Panc1 (cell line): Measurements from ENCODE around the gene NAALAD2. TPM values are rescaled to one million over a fixed set of nuclear protein-coding genes. Genes with fewer than 3 reads are reported as not detected.

Source experiments
- ATAC-seq: fragments of 200-7000 bp; cut with Tn5 transposase; 2 replicates; pipeline ENCODE4 v1.9.1; 2020; ENCODE audit warnings: mild to moderate bottlenecking, moderate library complexity
- BruUV-seq: library from RNA; stranded (reverse); fragments of 400-500 nt; replicated peaks from 2 replicates; lab custom pipeline; 2021; lab: Mats Ljungman, UMichigan
- CTCF ChIA-PET: fragments of 300-600 bp; sonication (Branson Sonifier 250); formaldehyde crosslinking; loops from one replicate; lab custom pipeline; 2022; ENCODE audit warnings: antibody characterized with exemption; lab: Charles Lee
- POLR2A ChIA-PET: fragments of 300-600 bp; sonication (Branson Sonifier 250); formaldehyde crosslinking; loops from one replicate; lab custom pipeline; 2022; ENCODE audit warnings: antibody characterized with exemption; lab: Charles Lee
- DNase-seq: peaks from one replicate; pipeline ENCODE4 v3.0.0-alpha.2; 2010; ENCODE audit warnings: low read depth, low spot score
- H3K27ac ChIP-seq: 2 replicates; pipeline ENCODE4 v1.5.1; 2011; ENCODE audit warnings: mild to moderate bottlenecking, low read length, inconsistent platforms
- H3K27me3 ChIP-seq: fragments of 200-500 bp; sonication (Bioruptor generic); 2 replicates; pipeline ENCODE4 v1.6.0; 2014; ENCODE audit warnings: low read length, inconsistent platforms; ENCODE audit not compliant: control insufficient read depth, insufficient read depth
- H3K36me3 ChIP-seq: fragments of 200-500 bp; sonication (Bioruptor generic); 2 replicates; pipeline ENCODE4 v1.5.1; 2014; ENCODE audit warnings: inconsistent platforms, mild to moderate bottlenecking, low read length, moderate library complexity; ENCODE audit not compliant: control insufficient read depth, insufficient read depth
- H3K4me1 ChIP-seq: 2 replicates; pipeline ENCODE4 v1.5.1; 2011; ENCODE audit warnings: inconsistent platforms, mild to moderate bottlenecking, low read length, moderate library complexity; ENCODE audit not compliant: control insufficient read depth, insufficient read depth
- H3K4me3 ChIP-seq, 2 experiments: 2 replicates each; pipeline ENCODE4 v1.5.1; 2011 to 2012; ENCODE audit warnings: low read depth in 2 of 2, low read length in 2 of 2, mild to moderate bottlenecking in 2 of 2, inconsistent platforms in 1 of 2, moderate library complexity in 1 of 2
- H3K9me3 ChIP-seq: fragments of 200-500 bp; sonication (Bioruptor generic); 2 replicates; pipeline ENCODE4 v1.5.1; 2014; ENCODE audit warnings: low read depth, mild to moderate bottlenecking, inconsistent platforms, low read length, moderate library complexity; ENCODE audit not compliant: control insufficient read depth, insufficient read depth
- POLR2AphosphoS5 ChIP-seq: IDR thresholded peaks from 2 replicates; pipeline ENCODE4 v1.6.1; 2012; ENCODE audit warnings: mild to moderate bottlenecking, low read depth, low read length, moderate library complexity
- SIN3A ChIP-seq: IDR thresholded peaks from 2 replicates; pipeline ENCODE4 v1.6.1; 2012; ENCODE audit warnings: low read depth, mild to moderate bottlenecking, low read length, moderate library complexity, borderline replicate concordance; ENCODE audit not compliant: insufficient read depth
- TCF7L2 ChIP-seq: IDR thresholded peaks from 2 replicates; pipeline ENCODE4 v1.6.1; 2011; ENCODE audit warnings: mild to moderate bottlenecking, low read depth, low read length, inconsistent platforms
- in situ Hi-C: cut with HindIII; loops from 2 replicates; pipeline ENCODE4 v1.10.0; 2016; ENCODE audit warnings: low sequenced_read_pairs, low pct_unique_long_range_greater_than_20kb
- intact Hi-C: fragments of 100-400 bp; cut with micrococcal nuclease; formaldehyde crosslinking; loops from one replicate; pipeline ENCODE4 v1.10.0; 2022; ENCODE audit not compliant: unreplicated experiment
- total RNA-seq: library from RNA; stranded (reverse); gene quantifications from one replicate; pipeline ENCODE4 v1.2.1, GENCODE V29; 2021; ENCODE audit not compliant: unreplicated experiment
- TF ChIP-seq, protein P1 (sequence below): fragments of 450-650 bp; IDR thresholded peaks from 2 replicates; pipeline ENCODE4 v1.5.1; 2017; ENCODE audit warnings: mild to moderate bottlenecking
- TF ChIP-seq, protein P2 (sequence below), 2 experiments: IDR thresholded peaks; 2 replicates each; pipeline ENCODE4 v1.6.1; 2011 to 2012; ENCODE audit warnings: low read depth in 2 of 2, control low read depth in 1 of 2, low read length in 1 of 2, mild to moderate bottlenecking in 1 of 2, moderate library complexity in 1 of 2; ENCODE audit not compliant: insufficient read depth in 1 of 2

The NAALAD2 gene
- total RNA-seq, 1 experiment from 2014 or later = not detected

DNA sequence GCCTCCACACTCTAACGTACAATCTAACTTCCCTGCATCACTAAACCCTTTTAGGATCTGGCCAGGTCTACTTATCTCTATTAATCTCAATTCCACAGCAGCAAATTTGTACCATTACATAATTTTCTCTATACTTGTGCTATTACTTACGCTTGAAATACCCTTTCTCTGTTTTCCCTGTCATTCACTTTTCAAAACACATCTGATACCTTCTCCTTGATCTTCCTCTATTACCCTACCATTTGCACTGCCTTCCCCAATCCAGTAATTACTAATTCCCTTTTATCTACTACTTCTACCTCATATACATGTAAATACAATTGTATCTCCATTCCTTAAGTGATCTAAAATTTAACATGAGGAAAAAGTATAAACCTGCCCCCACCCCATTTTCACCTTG lies 74.4 kb downstream of the NAALAD2 start:
- H3K4me1 ChIP-seq = no peaks in the 10 kb centered on the region
- no peaks in the 10 kb centered on the region for H3K9me3 ChIP-seq
- H3K36me3 ChIP-seq = peaks cover 69% of the 10 kb centered on the region
- H3K4me3 ChIP-seq = no peak overlapping the region
- no peak for DNase-seq
- no peak for ATAC-seq
- TF ChIP-seq SIN3A (no peak), POLR2AphosphoS5 (no peak), TCF7L2 (no peak)
- TF ChIP-seq, protein P1, sequence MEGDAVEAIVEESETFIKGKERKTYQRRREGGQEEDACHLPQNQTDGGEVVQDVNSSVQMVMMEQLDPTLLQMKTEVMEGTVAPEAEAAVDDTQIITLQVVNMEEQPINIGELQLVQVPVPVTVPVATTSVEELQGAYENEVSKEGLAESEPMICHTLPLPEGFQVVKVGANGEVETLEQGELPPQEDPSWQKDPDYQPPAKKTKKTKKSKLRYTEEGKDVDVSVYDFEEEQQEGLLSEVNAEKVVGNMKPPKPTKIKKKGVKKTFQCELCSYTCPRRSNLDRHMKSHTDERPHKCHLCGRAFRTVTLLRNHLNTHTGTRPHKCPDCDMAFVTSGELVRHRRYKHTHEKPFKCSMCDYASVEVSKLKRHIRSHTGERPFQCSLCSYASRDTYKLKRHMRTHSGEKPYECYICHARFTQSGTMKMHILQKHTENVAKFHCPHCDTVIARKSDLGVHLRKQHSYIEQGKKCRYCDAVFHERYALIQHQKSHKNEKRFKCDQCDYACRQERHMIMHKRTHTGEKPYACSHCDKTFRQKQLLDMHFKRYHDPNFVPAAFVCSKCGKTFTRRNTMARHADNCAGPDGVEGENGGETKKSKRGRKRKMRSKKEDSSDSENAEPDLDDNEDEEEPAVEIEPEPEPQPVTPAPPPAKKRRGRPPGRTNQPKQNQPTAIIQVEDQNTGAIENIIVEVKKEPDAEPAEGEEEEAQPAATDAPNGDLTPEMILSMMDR = no peak
- TF ChIP-seq, protein P2, sequence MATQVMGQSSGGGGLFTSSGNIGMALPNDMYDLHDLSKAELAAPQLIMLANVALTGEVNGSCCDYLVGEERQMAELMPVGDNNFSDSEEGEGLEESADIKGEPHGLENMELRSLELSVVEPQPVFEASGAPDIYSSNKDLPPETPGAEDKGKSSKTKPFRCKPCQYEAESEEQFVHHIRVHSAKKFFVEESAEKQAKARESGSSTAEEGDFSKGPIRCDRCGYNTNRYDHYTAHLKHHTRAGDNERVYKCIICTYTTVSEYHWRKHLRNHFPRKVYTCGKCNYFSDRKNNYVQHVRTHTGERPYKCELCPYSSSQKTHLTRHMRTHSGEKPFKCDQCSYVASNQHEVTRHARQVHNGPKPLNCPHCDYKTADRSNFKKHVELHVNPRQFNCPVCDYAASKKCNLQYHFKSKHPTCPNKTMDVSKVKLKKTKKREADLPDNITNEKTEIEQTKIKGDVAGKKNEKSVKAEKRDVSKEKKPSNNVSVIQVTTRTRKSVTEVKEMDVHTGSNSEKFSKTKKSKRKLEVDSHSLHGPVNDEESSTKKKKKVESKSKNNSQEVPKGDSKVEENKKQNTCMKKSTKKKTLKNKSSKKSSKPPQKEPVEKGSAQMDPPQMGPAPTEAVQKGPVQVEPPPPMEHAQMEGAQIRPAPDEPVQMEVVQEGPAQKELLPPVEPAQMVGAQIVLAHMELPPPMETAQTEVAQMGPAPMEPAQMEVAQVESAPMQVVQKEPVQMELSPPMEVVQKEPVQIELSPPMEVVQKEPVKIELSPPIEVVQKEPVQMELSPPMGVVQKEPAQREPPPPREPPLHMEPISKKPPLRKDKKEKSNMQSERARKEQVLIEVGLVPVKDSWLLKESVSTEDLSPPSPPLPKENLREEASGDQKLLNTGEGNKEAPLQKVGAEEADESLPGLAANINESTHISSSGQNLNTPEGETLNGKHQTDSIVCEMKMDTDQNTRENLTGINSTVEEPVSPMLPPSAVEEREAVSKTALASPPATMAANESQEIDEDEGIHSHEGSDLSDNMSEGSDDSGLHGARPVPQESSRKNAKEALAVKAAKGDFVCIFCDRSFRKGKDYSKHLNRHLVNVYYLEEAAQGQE (IDR thresholded peaks at IDR 0.05; ENCODE audit: insufficient read depth in 1 of 2, low read depth in 2 of 2, low read length in 1 of 2) = no peak
- intact Hi-C loops (loop anchor here (10.0 kb wide), 1 partner anchor 56 kb away; no protein-coding TSS in a partner anchor), in situ Hi-C loops (no loop called here)
- POLR2A ChIA-PET = no interaction called here
- H3K27me3 ChIP-seq = no peaks in the 10 kb centered on the region
- CTCF ChIA-PET = no interaction called here
- no TSS peak for BruUV-seq
- no peak overlapping the region for H3K27ac ChIP-seq

DNA sequence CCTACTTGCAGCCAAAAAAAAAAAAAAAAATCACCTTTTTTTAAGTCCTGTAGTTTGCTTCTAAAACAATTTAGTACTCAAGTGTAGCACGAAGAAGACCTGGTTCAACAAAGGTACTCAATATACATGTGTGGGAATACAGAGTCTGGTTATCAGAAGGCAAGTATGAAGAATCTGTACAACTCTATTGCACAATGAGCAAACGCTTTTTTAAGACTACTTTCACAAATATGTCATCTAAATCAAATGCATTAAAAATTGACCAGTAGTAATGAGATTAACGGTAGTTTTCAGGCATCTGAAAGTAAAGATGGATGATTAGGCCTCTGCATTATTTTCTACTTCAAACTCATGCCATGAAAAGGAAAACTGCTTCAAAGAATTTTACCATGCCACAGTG lies 78.9 kb downstream of the NAALAD2 start:
- DNase-seq (no peak), ATAC-seq (no peak)
- H3K9me3 ChIP-seq = no peaks in the 10 kb centered on the region
- H3K27me3 ChIP-seq = no peaks in the 10 kb centered on the region
- no TSS peak for BruUV-seq
- POLR2A ChIA-PET = no interaction called here
- peaks cover 3% of the 10 kb centered on the region; the same call in 1 of the 2 replicates for H3K4me1 ChIP-seq
- in situ Hi-C loops (no loop called here), intact Hi-C loops (no loop called here)
- TF ChIP-seq TCF7L2 (no peak), POLR2AphosphoS5 (no peak), SIN3A (no peak)
- TF ChIP-seq, protein P1 = no peak
- TF ChIP-seq, protein P2 (IDR thresholded peaks at IDR 0.05; ENCODE audit: insufficient read depth in 1 of 2, low read depth in 2 of 2, low read length in 1 of 2) = no peak
- H3K4me3 ChIP-seq = no peak overlapping the region
- H3K36me3 ChIP-seq = peaks cover 74% of the 10 kb centered on the region
- no peak overlapping the region for H3K27ac ChIP-seq
- CTCF ChIA-PET = no interaction called here
